ENCODE measurements around the gene ARID3A.
A peak's percentile ranks its signal among the peaks of the same experiment; 100 is the strongest.

GRCh38 chr19:1020868-1021425 is 95.1 kb downstream of the ARID3A start, which contains the start of gene TMEM259:
- TF ChIP-seq CTCF (IDR thresholded peaks at IDR 0.05; ENCODE audit: control extremely low read depth in 1 of 3, insufficient read depth in 1 of 3, low read depth in 1 of 3, low read length in 3 of 3), result peak in 1 of 3 experiments; percentile 3; a peak in 1 of 4 replicates
- no peak for TF ChIP-seq ATF3 (IDR thresholded peaks at IDR 0.05; ENCODE audit: insufficient read depth, low read depth, low read length)
- TF ChIP-seq CHD2 (IDR thresholded peaks at IDR 0.05; ENCODE audit: low read length), result no peak; the same call in 1 of the 2 replicates
- TF ChIP-seq EP300 (IDR thresholded peaks at IDR 0.05; ENCODE audit: borderline replicate concordance in 1 of 2, low read depth in 2 of 2, low read length in 2 of 2), result peak in 1 of 2 experiments; percentile 62; a peak in 1 of 3 replicates
- TF ChIP-seq, protein P1, sequence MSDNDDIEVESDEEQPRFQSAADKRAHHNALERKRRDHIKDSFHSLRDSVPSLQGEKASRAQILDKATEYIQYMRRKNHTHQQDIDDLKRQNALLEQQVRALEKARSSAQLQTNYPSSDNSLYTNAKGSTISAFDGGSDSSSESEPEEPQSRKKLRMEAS (IDR thresholded peaks at IDR 0.05), result peak; percentile 32; the same call in 1 of the 2 replicates
- no peak for TF ChIP-seq JUND (IDR thresholded peaks at IDR 0.05; ENCODE audit: low read length)
- no peak for TF ChIP-seq POLR2A (IDR thresholded peaks at IDR 0.05; ENCODE audit: control extremely low read depth in 1 of 2, low read depth in 2 of 2, low read length in 2 of 2)
- TF ChIP-seq, protein P2, sequence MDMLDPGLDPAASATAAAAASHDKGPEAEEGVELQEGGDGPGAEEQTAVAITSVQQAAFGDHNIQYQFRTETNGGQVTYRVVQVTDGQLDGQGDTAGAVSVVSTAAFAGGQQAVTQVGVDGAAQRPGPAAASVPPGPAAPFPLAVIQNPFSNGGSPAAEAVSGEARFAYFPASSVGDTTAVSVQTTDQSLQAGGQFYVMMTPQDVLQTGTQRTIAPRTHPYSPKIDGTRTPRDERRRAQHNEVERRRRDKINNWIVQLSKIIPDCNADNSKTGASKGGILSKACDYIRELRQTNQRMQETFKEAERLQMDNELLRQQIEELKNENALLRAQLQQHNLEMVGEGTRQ (IDR thresholded peaks at IDR 0.05; ENCODE audit: low read length), result no peak
- TF ChIP-seq TCF12 (IDR thresholded peaks at IDR 0.05; ENCODE audit: low read depth, low read length), result 0 out of 2 replicates have a peak, but pooled peaks have one; percentile 26
- TF ChIP-seq ASH2L (IDR thresholded peaks at IDR 0.05; ENCODE audit: low read length), result no peak
- peak in 1 of 2 experiments; percentile 8; a peak in 1 of 4 replicates for TF ChIP-seq RAD21 (IDR thresholded peaks at IDR 0.05 in 1 of 2, conservative IDR thresholded peaks at IDR 0.05 in 1 of 2; ENCODE audit: low read depth in 2 of 2, low read length in 2 of 2)
